Activated CD4-positive, alpha-beta T cell treated with anti-CD3 and anti-CD28 coated beads, Interleukin-2, amount 10 ng/mL, durations not matched to agents 7 days and 5 days (primary cell): ENCODE measurements around the gene OR6C3. TPM values are rescaled to one million over a fixed set of nuclear protein-coding genes. Genes with fewer than 3 reads are reported as not detected.

Source experiments
- total RNA-seq, 2 experiments: library from RNA; stranded (reverse); gene quantifications; one replicate each; pipeline ENCODE4 v1.2.3, GENCODE V29; 2021

Gene OR6C3
- total RNA-seq, 2 experiments from 2014 or later: not detected

Other genes with a start within 250 kb of the OR6C3 start
- gene OR9K2, start 204.3 kb upstream of the OR6C3 start, total RNA-seq: not detected
- not detected for gene OR10A7, start 109.7 kb upstream of the OR6C3 start, total RNA-seq
- not detected for gene OR6C74, start 86.1 kb upstream of the OR6C3 start, total RNA-seq
- not detected for gene OR6C6, start 34.2 kb upstream of the OR6C3 start, total RNA-seq
- not detected for gene OR6C1, start 16.4 kb upstream of the OR6C3 start, total RNA-seq
- not detected for gene OR6C75, start 32.2 kb downstream of the OR6C3 start, total RNA-seq
- not detected for gene OR6C65, start 69.8 kb downstream of the OR6C3 start, total RNA-seq
- not detected for gene OR6C76, start 95.5 kb downstream of the OR6C3 start, total RNA-seq
- gene OR6C2, start 113.3 kb downstream of the OR6C3 start, total RNA-seq: not detected
- not detected for gene OR6C70, start 139.4 kb downstream of the OR6C3 start, total RNA-seq
- not detected for gene OR6C68, start 161.6 kb downstream of the OR6C3 start, total RNA-seq
- gene OR6C4, start 218.9 kb downstream of the OR6C3 start, total RNA-seq: not detected
- not detected for gene OR2AP1, start 241.7 kb downstream of the OR6C3 start, total RNA-seq